GM23338 (cell line): ENCODE measurements around the gene USP28.

Source experiments
- CTCF ChIP-seq, 2 experiments: fragments of 200-600 bp in 1 of 2; sonication (generic) in 1 of 2; conservative IDR thresholded peaks; 2 replicates each; pipeline versions ENCODE4 v1.5.1 to v1.6.1; 2016 to 2017; ENCODE audit warnings: antibody characterized with exemption in 2 of 2, low read depth in 2 of 2, mild to moderate bottlenecking in 2 of 2, moderate library complexity in 1 of 2
- EZH2 ChIP-seq: fragments of 200-600 bp; sonication (generic); IDR thresholded peaks from one replicate; pipeline ENCODE4 v1.8.0; 2017; ENCODE audit warnings: antibody characterized with exemption, mild to moderate bottlenecking, low read depth; ENCODE audit not compliant: unreplicated experiment
- EZH2phosphoT487 ChIP-seq: fragments of 200-600 bp; sonication (generic); IDR thresholded peaks from one replicate; pipeline ENCODE4 v1.8.1; 2018; ENCODE audit warnings: antibody characterized with exemption; ENCODE audit not compliant: unreplicated experiment
- JUNB ChIP-seq: IDR thresholded peaks from one replicate; pipeline ENCODE4 v1.6.1; 2016; ENCODE audit warnings: antibody characterized with exemption; ENCODE audit not compliant: unreplicated experiment
- POLR2AphosphoS5 ChIP-seq: IDR thresholded peaks from 2 replicates; pipeline ENCODE4 v1.6.1; 2016; ENCODE audit warnings: antibody characterized with exemption, low read depth
- REST ChIP-seq: IDR thresholded peaks from one replicate; pipeline ENCODE4 v1.6.1; 2018; ENCODE audit warnings: antibody characterized with exemption; ENCODE audit not compliant: unreplicated experiment

- no peak for TF ChIP-seq EZH2
- TF ChIP-seq CTCF (conservative IDR thresholded peaks at IDR 0.05; ENCODE audit: low read depth in 2 of 2) = no peak
- TF ChIP-seq POLR2AphosphoS5 = no peak
- TF ChIP-seq JUNB = no peak
- no peak for TF ChIP-seq REST
- TF ChIP-seq EZH2phosphoT487 = no peak
Observed at GRCh38 chr11:113901141-113901540, 25.8 kb upstream of the USP28 start.
